Measurements from ENCODE around the gene TBCE. TPM values are rescaled to one million over a fixed set of nuclear protein-coding genes. Genes with fewer than 3 reads are reported as not detected.

TBCE gene
- total RNA-seq, 1 donor from 2014 or later, result 17.9 TPM

DNA sequence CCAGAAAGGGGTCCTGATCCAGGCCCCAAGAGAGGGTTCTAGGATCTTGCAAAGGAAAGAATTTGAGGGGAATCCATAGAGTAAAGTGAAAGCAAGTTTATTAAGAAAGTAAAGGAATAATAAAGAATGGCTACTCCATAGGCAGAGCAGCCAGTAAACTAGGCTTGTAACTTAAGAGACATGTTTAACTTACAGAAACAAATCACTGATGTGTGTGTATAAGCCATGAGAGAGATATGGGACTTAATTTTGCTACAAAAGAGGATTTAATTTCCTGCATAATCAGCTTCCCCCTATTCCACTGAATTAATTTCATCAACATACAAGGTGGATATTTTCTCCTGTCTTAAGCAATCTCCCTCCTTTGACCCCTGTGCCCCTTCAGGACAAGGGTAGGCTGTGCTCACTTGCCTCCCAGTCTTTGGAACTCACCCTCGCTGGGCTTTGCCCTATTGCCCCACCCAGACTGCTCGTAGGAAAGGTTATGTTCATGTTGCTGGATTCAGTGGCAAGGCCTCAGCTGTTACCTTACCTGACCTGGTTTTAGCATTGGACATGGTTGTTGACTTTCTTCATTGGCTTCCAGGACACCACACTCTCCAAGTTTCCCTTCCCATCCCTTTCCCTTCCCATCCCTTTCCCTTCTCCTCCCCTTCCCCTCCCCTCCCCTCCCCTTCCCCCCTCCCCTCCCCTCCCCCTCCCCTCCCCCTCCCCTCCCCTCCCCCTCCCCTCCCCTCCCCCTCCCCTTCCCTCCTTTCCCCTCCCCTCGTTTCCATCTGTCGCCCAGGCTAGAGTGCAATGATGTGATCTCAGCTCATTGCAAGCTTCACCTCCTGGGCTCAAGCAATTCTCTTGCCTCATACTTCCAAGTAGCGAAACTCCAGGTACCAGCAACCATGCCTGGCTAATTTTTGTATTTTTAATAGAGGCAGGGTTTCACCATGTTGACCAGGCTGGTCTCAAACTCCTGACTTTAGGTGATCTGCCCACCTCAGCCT lies 44.6 kb downstream of the TBCE start:
- ATAC-seq, result no peak

DNA sequence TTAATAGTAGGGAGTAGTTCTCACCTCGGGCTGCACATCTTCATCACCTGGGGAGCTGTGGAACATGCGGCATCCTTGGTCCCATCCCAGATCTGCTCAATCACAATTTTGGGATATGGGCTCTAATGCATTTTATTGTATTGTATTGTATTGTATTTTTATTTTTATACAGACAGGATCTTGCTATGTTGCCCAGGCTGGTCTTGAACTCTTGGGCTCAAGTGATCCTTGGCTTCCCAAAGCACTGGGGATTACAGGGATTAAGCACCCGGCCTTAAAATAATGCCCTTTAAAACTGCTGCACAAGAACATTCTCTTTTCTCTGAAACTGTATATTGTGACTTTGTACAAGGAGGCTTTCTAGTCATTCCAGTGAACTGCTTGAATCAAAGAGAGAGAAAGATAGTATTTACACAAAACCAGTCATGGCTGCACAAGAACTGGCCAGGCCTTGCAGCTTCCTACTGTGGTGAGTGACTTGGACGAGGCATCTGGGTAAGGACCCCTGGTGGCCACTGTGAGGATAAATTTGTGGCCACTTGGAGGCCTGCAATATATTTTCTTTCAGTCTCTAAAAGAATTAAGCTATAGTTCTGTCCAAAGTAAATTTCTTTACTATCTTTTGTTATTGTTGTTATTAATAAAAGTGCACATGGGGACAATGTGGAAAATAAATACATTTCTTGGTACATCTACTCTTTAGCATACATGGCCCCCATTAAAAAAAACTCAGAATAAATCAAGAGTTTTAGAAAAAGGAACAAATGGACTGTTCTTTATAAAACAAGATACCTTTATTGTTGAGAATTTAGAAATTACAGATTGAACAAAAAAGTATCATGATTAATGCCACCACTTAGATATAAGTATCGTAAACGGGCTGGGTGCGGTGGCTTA lies 48.0 kb downstream of the TBCE start:
- ATAC-seq, result peak; percentile 91

DNA sequence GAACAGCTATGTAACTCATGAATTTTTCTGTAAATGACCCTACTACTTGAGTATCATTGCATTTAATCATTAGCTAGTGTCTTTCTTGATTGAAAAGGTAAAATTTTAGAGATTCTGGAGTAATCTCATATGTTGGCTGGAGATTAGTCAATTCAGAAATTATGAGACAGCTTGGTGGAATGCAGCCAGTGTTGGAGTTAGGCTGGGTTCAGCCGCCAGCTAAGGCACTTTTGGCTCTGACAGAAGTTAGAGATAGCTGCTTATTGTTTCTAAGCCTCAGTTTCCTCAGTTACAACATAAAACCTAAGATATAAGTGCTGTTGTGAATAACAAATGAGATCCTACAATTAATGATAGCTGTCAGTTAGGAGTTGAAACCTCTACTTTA lies 49.4 kb downstream of the TBCE start:
- ATAC-seq, result no peak

GRCh38 chr1:235417086-235417697 lies 50.0 kb downstream of the TBCE start:
- ATAC-seq, result peak; percentile 80

- no peak for ATAC-seq
These were observed 54.5 kb downstream of the TBCE start for GRCh38 chr1:235421751-235422150.

- ATAC-seq, result peak; percentile 22
These were observed 56.0 kb downstream of the TBCE start for GRCh38 chr1:235423214-235423652.

DNA sequence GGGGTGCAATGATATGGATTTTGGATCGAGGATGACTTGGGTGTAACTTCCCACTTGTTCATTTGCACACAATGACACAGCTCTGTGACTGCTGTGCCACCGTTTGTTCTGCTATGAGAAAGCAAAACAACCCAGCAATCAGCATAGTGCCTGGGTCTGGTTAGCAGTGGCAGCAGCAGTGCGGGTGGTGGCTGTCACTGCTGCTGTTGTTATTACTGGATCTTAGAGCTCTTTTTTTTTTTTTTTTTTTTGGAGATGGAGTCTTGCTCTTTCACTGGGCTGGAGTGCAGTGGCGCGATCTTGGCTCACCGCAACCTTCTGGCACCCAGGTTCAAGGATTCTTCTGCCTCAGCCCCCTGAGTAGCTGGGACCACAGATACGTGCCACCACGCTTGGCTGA lies 56.9 kb downstream of the TBCE start:
- ATAC-seq, result no peak

DNA sequence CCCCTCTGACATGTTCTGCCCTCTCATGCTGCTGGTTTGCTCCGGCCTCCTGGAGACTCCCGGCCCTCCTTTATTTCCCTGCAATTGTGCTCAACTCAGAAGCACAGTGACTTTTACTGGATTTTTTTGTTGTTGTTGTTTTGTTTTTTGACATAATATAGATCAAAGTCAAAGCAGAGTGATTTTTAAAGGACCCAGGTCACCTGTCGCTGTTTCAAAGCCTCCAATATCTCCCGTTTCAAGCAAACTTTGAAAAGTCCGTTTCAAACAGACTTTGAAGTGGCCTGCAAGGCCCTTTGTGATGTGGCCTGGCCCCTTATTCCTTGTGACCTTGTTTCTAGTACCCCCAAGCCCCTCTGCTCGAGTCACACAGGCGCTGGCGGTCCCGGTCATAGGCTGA lies 58.1 kb downstream of the TBCE start:
- no peak for ATAC-seq

DNA sequence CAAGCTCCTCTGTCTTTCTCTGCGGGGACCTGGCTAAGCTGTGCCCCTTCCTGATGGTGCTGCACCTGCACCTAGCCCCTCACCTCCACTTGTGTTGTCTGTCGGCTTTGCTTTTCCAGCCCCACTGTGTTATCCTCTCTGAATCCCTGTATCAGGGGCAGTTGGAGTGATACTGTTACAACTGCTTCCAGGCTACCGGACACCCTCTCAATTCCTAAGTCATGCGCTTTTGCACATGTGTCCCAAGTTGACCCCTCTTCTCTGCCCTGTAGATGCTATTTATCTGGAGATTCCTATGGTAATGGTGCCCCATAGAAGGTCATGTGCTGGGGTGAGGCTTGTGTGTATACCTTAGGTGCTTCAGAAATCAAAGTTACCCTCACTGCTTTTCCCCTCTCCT lies 58.9 kb downstream of the TBCE start:
- no peak for ATAC-seq

DNA sequence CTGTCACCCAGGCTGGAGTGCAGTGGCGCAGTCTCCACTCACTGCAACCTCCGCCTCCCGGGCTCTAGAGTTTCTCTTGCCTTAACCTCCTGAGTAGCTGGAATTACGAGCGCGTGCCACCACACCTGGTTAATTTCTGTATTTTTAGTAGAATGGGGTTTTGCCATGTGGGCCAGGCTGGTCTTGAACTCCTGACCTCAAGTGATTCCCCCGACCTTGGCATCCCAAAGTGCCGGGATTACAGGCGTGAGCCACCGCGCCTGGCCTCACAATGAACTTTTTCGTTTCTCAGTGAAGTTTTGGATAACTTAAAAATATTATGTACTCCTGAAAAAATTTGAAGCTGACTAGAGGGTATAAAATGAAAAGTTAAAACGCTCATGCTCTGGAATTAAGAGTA lies 59.5 kb downstream of the TBCE start:
- ATAC-seq, result no peak

GRCh38 chr1:235427447-235427846 lies 60.2 kb downstream of the TBCE start:
- ATAC-seq, result no peak

DNA sequence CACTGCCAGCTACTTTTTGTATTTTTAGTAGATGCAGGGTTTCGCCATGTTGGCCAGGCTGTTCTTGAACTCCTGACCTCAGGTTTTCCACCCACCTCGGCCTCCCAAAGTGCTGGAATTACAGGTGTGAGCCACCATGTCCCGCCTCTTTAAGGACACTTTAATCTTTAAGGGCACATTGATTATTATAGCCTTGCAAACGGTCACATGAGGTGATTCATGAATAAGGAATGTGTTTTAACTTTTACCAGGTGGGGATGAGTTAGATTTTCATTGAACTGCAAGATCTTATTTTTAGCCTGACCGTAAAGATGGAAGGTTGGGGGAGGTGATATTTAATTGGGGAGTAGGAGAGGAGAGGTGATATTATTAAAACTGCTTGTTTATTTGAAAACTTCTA lies 61.9 kb downstream of the TBCE start:
- no peak for ATAC-seq

GRCh38 chr1:235430991-235431390 lies 63.8 kb downstream of the TBCE start:
- ATAC-seq, result no peak

GRCh38 chr1:235434001-235434400 lies 66.8 kb downstream of the TBCE start:
- no peak for ATAC-seq

GRCh38 chr1:235441159-235441685 lies 74.0 kb downstream of the TBCE start:
- ATAC-seq, result no peak

GRCh38 chr1:235442788-235443429 lies 75.7 kb downstream of the TBCE start:
- ATAC-seq, result peak; percentile 68

DNA sequence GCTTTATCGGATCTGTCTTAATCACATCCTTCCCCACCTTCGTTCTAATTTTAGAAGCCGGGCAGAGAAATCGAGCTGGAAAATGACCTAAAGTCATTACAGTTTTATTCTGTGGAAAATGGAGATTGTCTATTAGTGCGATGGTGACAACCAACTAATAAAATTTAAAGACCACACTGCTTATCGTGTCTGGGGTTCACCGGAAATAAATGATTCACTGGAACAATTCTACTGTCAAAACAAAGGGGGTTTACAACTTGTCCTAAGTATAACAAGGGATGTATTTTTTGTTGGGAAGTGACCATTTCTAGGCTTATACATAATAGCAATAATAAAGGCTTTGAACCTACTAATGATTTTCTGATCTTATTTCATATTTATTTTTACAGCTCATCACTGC lies 81.4 kb downstream of the TBCE start:
- ATAC-seq, result no peak

DNA sequence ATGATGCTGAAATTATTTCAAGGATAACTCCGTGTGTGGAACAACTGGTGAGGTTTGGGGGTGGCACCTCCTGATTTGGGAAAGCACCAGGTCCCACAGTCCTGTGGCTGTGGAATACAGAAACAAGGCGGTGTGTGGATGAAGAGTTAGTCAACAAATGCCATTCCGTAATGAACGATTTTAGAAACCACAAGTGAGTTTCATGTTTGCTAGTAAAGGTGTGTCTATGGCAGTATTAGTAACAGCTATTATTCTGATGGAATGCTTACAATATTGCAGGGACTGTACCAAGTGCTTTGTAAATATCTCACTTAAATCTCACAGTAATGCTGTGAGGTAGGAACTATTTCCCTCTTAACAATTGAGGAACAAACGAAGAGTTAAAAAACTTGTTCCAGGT lies 83.2 kb downstream of the TBCE start:
- peak; percentile 63 for ATAC-seq

GRCh38 chr1:235450886-235451483 lies 83.8 kb downstream of the TBCE start:
- peak; percentile 39 for ATAC-seq

GRCh38 chr1:235454021-235454420 lies 86.8 kb downstream of the TBCE start:
- no peak for ATAC-seq

DNA sequence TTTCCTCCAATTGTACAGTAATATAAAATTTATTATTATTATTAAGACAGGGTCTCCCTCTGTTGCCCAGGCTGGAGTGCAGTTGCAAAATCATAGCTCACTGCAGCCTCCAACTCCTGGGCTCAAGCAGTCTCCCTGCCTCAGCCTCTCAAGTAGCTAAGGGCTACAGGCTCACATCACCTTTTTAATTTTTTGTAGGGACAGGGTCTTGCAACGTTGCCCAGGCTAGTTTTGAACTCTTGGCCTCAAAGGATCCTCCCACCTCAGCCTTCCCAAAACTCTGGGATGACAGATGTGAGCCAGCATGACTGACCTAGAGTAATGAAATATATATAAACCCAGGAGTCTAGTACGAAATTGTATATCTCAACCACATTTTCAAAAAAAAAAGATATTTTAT lies 87.9 kb downstream of the TBCE start:
- ATAC-seq, result no peak

DNA sequence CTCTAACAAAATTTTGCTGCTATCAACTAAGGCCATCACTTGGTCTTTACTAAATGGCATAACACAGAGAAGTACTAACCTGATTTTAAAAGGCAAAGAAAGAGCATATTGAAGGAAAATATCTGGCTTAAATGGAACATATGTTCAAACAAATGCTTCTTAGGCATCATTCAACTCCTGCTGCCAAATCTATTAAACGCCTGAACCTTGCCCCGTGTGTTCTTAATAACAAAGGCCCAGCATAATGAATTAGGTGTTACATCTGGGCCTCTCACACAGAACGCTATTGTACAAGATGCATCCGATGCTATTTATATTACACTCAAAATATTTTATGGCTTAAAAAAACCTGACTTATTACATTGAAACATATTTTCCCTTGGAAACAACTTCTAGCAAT lies 88.6 kb downstream of the TBCE start:
- no peak for ATAC-seq
